NT2/D1 (cell line): Measurements from ENCODE around the gene WDR27.

Source experiments
- DNase-seq: peaks from one replicate; pipeline ENCODE4 v3.0.0-alpha.2; 2011; ENCODE audit warnings: low read depth, low spot score
- H3K27me3 ChIP-seq: 2 replicates; pipeline ENCODE4 v1.6.0; 2011; ENCODE audit warnings: mild to moderate bottlenecking; ENCODE audit not compliant: insufficient read length, insufficient read depth
- H3K36me3 ChIP-seq: 2 replicates; pipeline ENCODE4 v1.6.1; 2011; ENCODE audit warnings: mild to moderate bottlenecking, low read length, mixed read lengths; ENCODE audit not compliant: insufficient read depth, insufficient read length
- H3K4me1 ChIP-seq: 2 replicates; pipeline ENCODE4 v1.5.1; 2011; ENCODE audit not compliant: insufficient read depth, insufficient read length
- H3K4me3 ChIP-seq: 2 replicates; pipeline ENCODE4 v1.5.1; 2011; ENCODE audit warnings: low read depth; ENCODE audit not compliant: insufficient read length
- H3K9ac ChIP-seq: 2 replicates; pipeline ENCODE4 v1.6.0; 2011; ENCODE audit warnings: low read depth; ENCODE audit not compliant: insufficient read length
- H3K9me3 ChIP-seq: 2 replicates; pipeline ENCODE4 v1.5.1; 2011; ENCODE audit warnings: mild to moderate bottlenecking, low read length; ENCODE audit not compliant: insufficient read depth
- SUZ12 ChIP-seq: IDR thresholded peaks from 2 replicates; pipeline ENCODE4 v1.6.1; 2011; ENCODE audit not compliant: insufficient read length, insufficient read depth; ENCODE audit errors: extremely low read depth
- YY1 ChIP-seq: IDR thresholded peaks from 2 replicates; pipeline ENCODE4 v1.6.1; 2011; ENCODE audit not compliant: insufficient read length, insufficient read depth
- ZNF274 ChIP-seq: IDR thresholded peaks from 2 replicates; pipeline ENCODE4 v1.6.1; 2011; ENCODE audit warnings: mild to moderate bottlenecking, low read depth, low read length

WDR27 gene

GRCh38 chr6:169579407-169580111, 122.3 kb downstream of the WDR27 start:
- Histone ChIP-seq H3K9ac (no peak overlapping the region), H3K4me1 (no peaks in the 10 kb centered on the region), H3K4me3 (no peak overlapping the region), H3K27me3 (no peaks in the 10 kb centered on the region), H3K36me3 (no peaks in the 10 kb centered on the region), H3K9me3 (no peaks in the 10 kb centered on the region)
- no peak for DNase-seq
- no peak for TF ChIP-seq ZNF274
- no peak for TF ChIP-seq SUZ12
- TF ChIP-seq YY1: no peak

GRCh38 chr6:169577974-169578373, 123.9 kb downstream of the WDR27 start:
- no peak overlapping the region for H3K9ac ChIP-seq
- no peak overlapping the region for H3K4me3 ChIP-seq
- no peaks in the 10 kb centered on the region for H3K36me3 ChIP-seq
- DNase-seq: no peak
- H3K9me3 ChIP-seq: no peaks in the 10 kb centered on the region
- no peaks in the 10 kb centered on the region for H3K27me3 ChIP-seq
- TF ChIP-seq YY1: no peak
- no peak for TF ChIP-seq ZNF274
- no peak for TF ChIP-seq SUZ12
- H3K4me1 ChIP-seq: no peaks in the 10 kb centered on the region

- TF ChIP-seq SUZ12 (no peak), ZNF274 (no peak), YY1 (no peak)
- H3K4me1 ChIP-seq: no peaks in the 10 kb centered on the region
- no peaks in the 10 kb centered on the region for H3K9me3 ChIP-seq
- H3K4me3 ChIP-seq: no peak overlapping the region
- H3K9ac ChIP-seq: no peak overlapping the region
- no peaks in the 10 kb centered on the region for H3K36me3 ChIP-seq
- no peak for DNase-seq
- H3K27me3 ChIP-seq: no peaks in the 10 kb centered on the region
Observed at GRCh38 chr6:169577236-169577635, 124.6 kb downstream of the WDR27 start.

- Histone ChIP-seq H3K4me1 (no peaks in the 10 kb centered on the region), H3K36me3 (no peaks in the 10 kb centered on the region), H3K9me3 (no peaks in the 10 kb centered on the region), H3K4me3 (no peak overlapping the region), H3K9ac (no peak overlapping the region), H3K27me3 (no peaks in the 10 kb centered on the region)
- no peak for DNase-seq
- TF ChIP-seq ZNF274: no peak
- TF ChIP-seq SUZ12: no peak
- TF ChIP-seq YY1: no peak
Observed at GRCh38 chr6:169575821-169576220, 126.0 kb downstream of the WDR27 start.

- Histone ChIP-seq H3K4me3 (no peak overlapping the region), H3K36me3 (no peaks in the 10 kb centered on the region), H3K9me3 (no peaks in the 10 kb centered on the region), H3K4me1 (no peaks in the 10 kb centered on the region), H3K9ac (no peak overlapping the region), H3K27me3 (no peaks in the 10 kb centered on the region)
- DNase-seq: no peak
- TF ChIP-seq SUZ12 (no peak), YY1 (no peak), ZNF274 (no peak)
Observed at GRCh38 chr6:169575365-169575764, 126.5 kb downstream of the WDR27 start.

GRCh38 chr6:169574420-169574819, 127.4 kb downstream of the WDR27 start:
- Histone ChIP-seq H3K4me1 (no peaks in the 10 kb centered on the region), H3K36me3 (no peaks in the 10 kb centered on the region), H3K4me3 (no peak overlapping the region), H3K9me3 (no peaks in the 10 kb centered on the region), H3K27me3 (no peaks in the 10 kb centered on the region), H3K9ac (no peak overlapping the region)
- no peak for DNase-seq
- no peak for TF ChIP-seq ZNF274
- no peak for TF ChIP-seq YY1
- no peak for TF ChIP-seq SUZ12

- Histone ChIP-seq H3K36me3 (no peaks in the 10 kb centered on the region), H3K9me3 (no peaks in the 10 kb centered on the region), H3K4me3 (no peak overlapping the region), H3K9ac (no peak overlapping the region), H3K27me3 (no peaks in the 10 kb centered on the region), H3K4me1 (no peaks in the 10 kb centered on the region)
- TF ChIP-seq YY1: no peak
- no peak for TF ChIP-seq SUZ12
- no peak for TF ChIP-seq ZNF274
- no peak for DNase-seq
Observed at GRCh38 chr6:169573883-169574282, 127.9 kb downstream of the WDR27 start.
